ENCODE results near the gene ACO1. TPM values are rescaled to one million over a fixed set of nuclear protein-coding genes. Genes with fewer than 3 reads are reported as not detected.

The ACO1 gene
- total and polyA plus RNA-seq, 2 donors (not counting 3 experiments of a cell fraction or from before 2014, with no cell fraction given): 51.6 to 54.1 TPM

GRCh38 chr9:32454280-32454679, 69.8 kb downstream of the ACO1 start:
- no peak for FAIRE-seq
- Histone ChIP-seq H3K79me2 (ENCODE audit: control insufficient read depth, insufficient read depth, low read length) (no peaks in the 10 kb centered on the region), H3K9ac (replicated peaks; ENCODE audit: extremely low read depth, insufficient read depth, low read length) (no peak overlapping the region), H3K4me2 (ENCODE audit: insufficient read depth, low read length) (no peak overlapping the region), H3K27me3 (ENCODE audit: control insufficient read depth in 2 of 2, insufficient read depth in 2 of 2, low read length in 2 of 2) (no peaks in the 10 kb centered on the region), H2AFZ (ENCODE audit: low read depth, low read length) (no peak overlapping the region), H4K20me1 (replicated peaks; ENCODE audit: control insufficient read depth, extremely low read depth, insufficient read depth, low read length) (no peaks in the 10 kb centered on the region), H3K4me1 (ENCODE audit: control insufficient read depth, extremely low read depth, insufficient read depth, low read length) (no peaks in the 10 kb centered on the region), H3K27ac (ENCODE audit: insufficient read depth, low read depth, low read length) (no peak overlapping the region), H3K36me3 (ENCODE audit: control insufficient read depth in 2 of 2, extremely low read depth in 1 of 2, insufficient read depth in 2 of 2, low read length in 2 of 2) (peaks cover 10 to 11% of the 10 kb centered on the region in 2 experiments), H3K4me3 (replicated peaks in 1 of 3; ENCODE audit: insufficient read depth in 1 of 3, low read depth in 1 of 3, low read length in 3 of 3) (no peak overlapping the region), H3K9me3 (replicated peaks; ENCODE audit: control insufficient read depth, insufficient read depth, low read length) (no peaks in the 10 kb centered on the region), H3K9me1 (replicated peaks; ENCODE audit: control insufficient read depth, extremely low read depth, insufficient read depth, low read length) (no peaks in the 10 kb centered on the region)
- no TSS peak for BruUV-seq (replicated peaks)
- no peak for DNase-seq (ENCODE audit: low read depth, low spot score)
- CTCF ChIA-PET: interaction anchor here (1.7 kb wide), 1 partner anchor 76 kb away, joined by 8 read pairs; no protein-coding TSS in a partner anchor
- no peak for TF ChIP-seq CTCF (IDR thresholded peaks at IDR 0.05; ENCODE audit: extremely low read depth in 1 of 2, insufficient read depth in 1 of 2, low read depth in 1 of 2, low read length in 2 of 2)
- TF ChIP-seq JUN (IDR thresholded peaks at IDR 0.05; ENCODE audit: borderline replicate concordance, insufficient read depth, insufficient read length, low read depth): no peak
- TF ChIP-seq MYC (IDR thresholded peaks at IDR 0.05; ENCODE audit: low read depth, low read length): no peak
- no peak for TF ChIP-seq MAX (IDR thresholded peaks at IDR 0.05; ENCODE audit: insufficient read depth, insufficient read length)
- no peak for TF ChIP-seq FOS (IDR thresholded peaks at IDR 0.05; ENCODE audit: borderline replicate concordance, insufficient read depth, low read length)
- TF ChIP-seq POLR2A (IDR thresholded peaks at IDR 0.05; ENCODE audit: low read depth, low read length): no peak
- no peak for TF ChIP-seq GATA2 (IDR thresholded peaks at IDR 0.05; ENCODE audit: insufficient read depth, insufficient read length, low read depth, low read length)
- TF ChIP-seq POLR2AphosphoS5 (IDR thresholded peaks at IDR 0.05; ENCODE audit: insufficient read depth, low read depth, low read length): no peak
- TF ChIP-seq EZH2 (IDR thresholded peaks at IDR 0.05; ENCODE audit: borderline replicate concordance, low read depth, low read length, severe bottlenecking): no peak
- intact Hi-C loops (cut with micrococcal nuclease): no loop called here
- dilution Hi-C loops (cut with MboI; ENCODE audit: extremely low pct_ligation_motif_present, low sequenced_read_pairs): no loop called here
- POLR2A ChIA-PET: no interaction called here

All from endothelial cell of umbilical vein (primary cell).